Left renal cortex interstitium (tissue), 4 donors: ENCODE measurements around the gene ZFAND3. TPM values are rescaled to one million over a fixed set of nuclear protein-coding genes. Genes with fewer than 3 reads are reported as not detected.

Experiments
- DNase-seq, 4 donors: peaks; one replicate each; pipeline ENCODE4 v3.0.0-alpha.2; 2013; ENCODE audit warnings: low read depth in 4 of 4, low spot score in 2 of 4, missing footprints in 1 of 4
- polyA plus RNA-seq, 4 donors: library from polyadenylated mRNA; unstranded; fragments of 120-200 nt; gene quantifications; one replicate each; pipeline ENCODE4 v1.2.1, GENCODE V29; 2013; ENCODE audit not compliant: insufficient read length in 4 of 4

Gene ZFAND3
- polyA plus RNA-seq, 4 donors, result 134 to 161 (median 148) TPM

- no peak for DNase-seq
These were observed 340.1 kb downstream of the ZFAND3 start for GRCh38 chr6:38159596-38159995.

GRCh38 chr6:38160831-38161230, 341.3 kb downstream of the ZFAND3 start:
- DNase-seq, result no peak

DNA sequence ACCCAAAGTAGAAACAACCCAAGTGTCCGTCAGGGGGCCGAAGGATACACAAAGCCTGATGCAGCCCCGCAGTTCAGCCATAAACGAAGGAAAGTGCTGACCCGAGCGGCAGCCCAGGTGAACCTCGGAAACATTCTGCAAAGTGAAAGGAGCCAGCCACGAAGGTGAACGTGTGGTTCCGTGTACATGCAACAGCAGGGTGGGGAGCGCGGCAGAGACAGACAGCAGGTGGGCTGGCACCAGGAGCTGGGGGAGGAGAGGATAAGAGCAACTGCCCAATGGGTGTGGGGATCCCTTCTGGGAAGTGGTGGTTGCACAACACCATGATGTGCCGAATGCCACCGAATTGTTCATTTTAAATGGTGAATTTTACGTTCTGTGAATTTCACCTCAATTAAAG, 341.8 kb downstream of the ZFAND3 start:
- no peak for DNase-seq

DNA sequence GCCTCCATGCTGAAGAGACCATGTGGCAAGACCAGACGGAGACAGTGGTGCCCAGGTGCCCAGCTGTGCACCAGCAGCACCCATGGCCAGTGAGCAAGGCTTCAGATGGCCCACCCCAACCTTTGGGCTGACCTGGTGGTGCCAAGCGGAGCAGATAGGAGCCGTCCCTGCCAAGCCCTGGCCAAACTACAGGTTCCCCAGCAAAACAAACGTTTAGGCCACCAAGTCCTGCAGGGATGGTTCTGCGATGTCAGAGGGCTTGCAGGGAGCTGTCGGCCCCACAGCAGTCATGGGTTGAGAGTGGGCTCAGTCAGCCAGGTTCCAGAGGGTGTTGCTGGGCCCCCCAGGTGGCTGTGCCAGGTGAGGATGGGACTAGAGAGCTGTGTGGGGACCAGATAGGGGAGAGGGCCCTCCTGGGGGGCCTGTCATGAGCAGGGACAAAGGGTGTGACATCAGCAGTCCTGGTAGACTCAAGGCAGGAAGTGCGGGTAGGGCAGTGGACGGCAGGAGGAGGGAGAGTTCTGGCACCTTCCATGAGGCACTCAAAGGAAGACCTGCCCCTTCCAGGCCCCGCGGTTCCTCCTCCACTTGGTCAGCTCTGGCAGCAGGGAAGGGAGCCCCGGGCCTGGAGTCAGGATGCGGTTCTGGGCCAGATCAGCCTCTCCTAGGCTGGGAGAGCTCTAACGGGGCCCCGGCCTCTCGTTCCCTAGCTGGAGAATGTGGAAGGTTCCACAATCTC, 342.4 kb downstream of the ZFAND3 start:
- DNase-seq, result no peak

DNA sequence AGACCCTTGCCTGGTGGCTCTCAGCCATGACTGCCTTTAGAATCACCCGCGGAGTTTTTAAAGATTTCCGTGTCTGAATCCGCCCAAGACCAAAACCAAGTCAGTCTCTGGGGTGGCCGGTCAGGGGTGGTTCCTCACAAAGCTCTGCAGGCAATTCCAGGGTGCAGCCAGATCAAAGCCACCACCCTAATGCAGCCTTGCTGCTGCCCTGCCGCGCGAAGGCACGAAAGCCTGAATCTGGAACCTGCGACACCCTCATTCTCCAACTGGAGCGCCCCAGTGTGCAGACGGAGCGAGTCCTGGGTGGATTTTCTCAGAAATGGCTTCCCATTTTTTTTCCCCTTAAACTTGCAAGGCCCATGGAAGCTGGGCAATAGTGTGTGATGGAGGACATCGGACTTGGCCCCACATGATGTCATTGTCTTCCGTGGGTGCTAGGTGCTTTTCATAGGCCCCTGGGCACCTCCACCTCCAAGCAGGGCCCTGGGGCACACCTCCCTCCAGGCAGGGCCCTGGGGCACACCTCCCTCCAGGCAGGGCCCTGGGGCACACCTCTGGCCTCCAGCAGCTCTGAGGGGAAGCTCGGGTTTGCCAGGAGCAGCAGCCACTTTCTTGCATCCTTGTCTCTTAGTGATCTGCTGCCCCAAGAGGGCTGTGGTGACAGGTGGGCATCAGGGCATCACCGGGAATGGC, 343.1 kb downstream of the ZFAND3 start:
- no peak for DNase-seq

GRCh38 chr6:38163186-38164130, 343.9 kb downstream of the ZFAND3 start:
- DNase-seq, result no peak

- no peak for DNase-seq
These were observed 344.6 kb downstream of the ZFAND3 start for GRCh38 chr6:38164131-38164481.

- DNase-seq, result no peak
These were observed 345.2 kb downstream of the ZFAND3 start for GRCh38 chr6:38164671-38165108.

DNA sequence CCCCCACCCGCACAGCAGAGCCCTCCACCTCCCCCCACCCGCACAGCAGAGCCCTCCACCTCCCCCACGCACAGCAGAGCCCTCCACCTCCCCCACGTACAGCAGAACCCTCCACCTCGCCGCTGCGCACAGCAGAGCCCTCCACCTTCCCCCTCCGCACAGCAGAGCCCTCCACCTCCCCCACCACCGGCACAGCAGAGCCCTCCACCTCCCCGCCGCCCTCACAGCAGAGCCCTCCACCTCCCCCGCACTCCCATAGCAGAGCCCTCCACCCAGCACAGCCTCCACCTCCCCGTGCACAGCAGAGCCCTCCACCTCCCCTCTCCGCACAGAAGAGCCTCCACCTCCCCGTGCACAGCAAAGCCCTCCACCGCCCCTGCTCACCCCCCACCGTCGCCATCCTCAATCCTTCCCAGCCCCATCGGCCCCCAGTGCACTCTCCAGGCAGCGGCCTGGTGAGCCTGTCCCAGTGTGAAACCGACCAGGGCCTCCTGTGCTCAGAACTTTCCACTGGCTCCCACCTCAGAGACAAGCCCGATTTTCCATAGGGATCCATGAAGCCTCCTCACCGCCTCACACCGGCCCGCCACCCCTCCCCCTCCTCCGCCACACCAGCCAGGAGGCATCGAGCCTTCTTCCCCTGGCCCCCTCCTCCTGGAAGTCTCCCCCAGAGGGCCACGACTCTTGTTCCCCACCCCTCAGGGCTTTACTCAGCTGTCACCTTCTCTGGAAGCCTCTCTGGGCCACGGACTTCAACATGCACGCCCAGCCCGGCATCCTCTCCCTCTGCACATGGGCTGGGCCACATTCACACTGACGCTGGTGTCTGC, 347.1 kb downstream of the ZFAND3 start:
- no peak for DNase-seq

- no peak for DNase-seq
These were observed 348.1 kb downstream of the ZFAND3 start for GRCh38 chr6:38167598-38167997.

GRCh38 chr6:38168126-38168525, 348.6 kb downstream of the ZFAND3 start:
- DNase-seq, result no peak

DNA sequence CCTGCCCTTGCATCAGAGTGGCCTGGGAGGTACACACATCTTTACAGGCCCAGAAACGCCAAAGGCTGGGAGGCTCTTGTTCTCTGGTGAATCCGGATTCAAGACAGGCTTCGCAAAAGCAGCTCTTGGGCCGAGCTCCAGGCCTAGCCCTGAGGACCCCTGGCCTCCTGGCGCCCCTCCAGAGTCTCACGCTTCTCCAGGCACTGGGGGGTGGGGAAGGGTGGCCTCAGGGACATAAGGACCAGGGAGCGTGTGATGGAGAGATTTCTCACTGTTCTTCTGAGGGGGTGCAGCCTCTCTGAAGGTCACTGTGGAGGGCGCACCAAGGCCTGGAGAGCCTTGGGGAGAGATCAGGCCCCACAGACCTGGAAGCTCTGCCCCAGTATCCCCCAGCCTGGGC, 349.2 kb downstream of the ZFAND3 start:
- DNase-seq, result no peak

GRCh38 chr6:38169221-38169976, 349.9 kb downstream of the ZFAND3 start:
- DNase-seq, result no peak

DNA sequence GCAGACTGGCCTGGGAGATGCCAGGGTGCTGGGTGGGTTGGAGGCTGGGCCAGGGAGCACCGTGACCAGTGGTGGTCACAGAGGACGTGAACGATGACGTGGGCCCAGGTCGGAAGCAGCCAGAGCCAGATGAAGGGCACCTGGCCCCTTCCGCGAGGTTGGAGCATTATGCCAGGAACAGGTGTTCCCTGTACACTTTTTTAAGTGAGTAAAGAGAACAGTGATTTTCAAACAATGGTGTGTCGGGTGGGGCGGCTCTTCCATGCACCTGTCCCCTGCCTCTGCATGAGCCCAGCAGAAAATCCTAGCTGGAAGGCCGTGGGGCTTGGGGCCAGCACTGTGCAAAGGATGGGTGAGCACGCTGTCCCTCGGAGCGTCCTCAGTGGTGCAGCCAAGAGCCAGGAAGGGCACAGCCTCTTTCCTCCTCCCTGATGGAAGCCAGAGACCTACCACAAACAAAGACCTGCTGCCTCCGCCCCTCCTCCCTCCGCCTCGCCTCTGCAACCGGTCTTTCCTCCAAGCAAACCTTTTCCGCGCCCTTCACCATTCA, 350.5 kb downstream of the ZFAND3 start:
- DNase-seq, result no peak

DNA sequence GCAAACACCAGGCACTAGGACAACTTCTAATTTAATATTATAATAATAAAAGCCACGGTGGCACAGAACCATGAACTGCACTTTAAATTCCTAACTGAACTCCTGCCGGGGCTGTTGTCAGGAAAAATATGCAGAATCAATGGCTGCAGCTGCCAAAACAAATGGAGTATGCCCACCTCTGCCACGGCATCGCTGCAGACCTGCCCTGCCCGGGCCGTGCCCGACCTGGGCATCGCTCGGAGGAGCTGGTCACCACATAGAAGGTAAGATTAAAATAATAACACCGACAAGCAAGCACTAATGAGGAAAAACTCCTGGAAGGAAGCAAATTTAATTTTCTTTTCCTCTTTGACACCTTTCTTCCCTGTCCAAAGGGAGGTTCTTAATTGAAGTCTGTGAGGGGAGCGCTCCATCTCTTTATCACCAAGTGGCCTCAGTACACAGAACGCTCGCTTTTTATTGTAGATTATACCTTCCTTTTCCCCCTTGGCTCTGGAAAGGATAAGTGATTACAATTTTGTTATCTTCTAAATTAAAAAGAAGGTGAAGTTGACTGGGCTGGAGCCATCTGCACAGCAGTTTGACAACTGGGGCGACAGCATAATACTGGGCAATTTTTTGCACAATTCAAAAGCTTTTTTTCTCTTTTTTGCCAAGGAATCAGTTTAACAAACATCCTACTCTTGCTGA, 351.3 kb downstream of the ZFAND3 start:
- DNase-seq, result no peak

DNA sequence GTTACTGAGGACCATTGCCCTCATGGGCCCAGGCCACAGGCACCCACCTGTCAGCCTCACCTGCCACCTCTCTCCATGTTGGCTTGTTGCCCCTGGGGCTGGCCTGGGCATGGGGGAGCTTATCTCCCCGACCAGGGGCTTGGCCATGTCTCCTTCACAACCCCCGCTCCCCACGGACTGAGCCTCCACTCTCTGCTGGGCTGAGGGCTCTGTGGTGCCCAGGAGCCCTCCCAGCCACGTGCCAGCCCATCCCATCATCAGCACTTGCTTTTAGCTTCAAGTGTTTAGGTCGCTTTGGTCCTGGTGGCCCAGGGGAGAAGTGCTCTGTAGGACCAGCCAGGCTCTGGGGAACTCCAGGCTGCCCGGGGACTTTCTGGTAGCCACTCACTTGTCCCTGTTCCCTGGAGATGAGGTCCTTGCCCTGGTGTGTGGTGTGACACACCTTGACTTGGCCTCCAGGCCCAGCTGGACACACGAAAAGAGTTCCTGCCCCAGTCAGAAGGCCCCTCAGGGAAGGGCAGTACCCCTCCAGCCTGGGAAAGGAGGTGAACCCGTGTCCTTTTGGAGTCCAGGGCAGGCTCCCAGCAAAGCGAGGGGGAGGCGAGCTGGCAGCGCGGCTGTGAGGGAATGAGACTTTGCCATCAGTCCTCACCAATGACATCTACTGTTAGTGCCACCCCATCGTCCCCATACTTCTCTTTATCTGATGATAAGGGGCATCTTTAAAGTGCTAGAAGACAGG, 352.6 kb downstream of the ZFAND3 start:
- no peak for DNase-seq

- no peak for DNase-seq
These were observed 353.3 kb downstream of the ZFAND3 start for GRCh38 chr6:38172739-38173410.
